HG03039 (cell line): ENCODE measurements around the gene APOM.

Source experiments
- ATAC-seq: cut with Tn5 transposase; IDR thresholded peaks from one replicate; pipeline ENCODE4 v1.9.1; 2021; ENCODE audit warnings: mild to moderate bottlenecking, moderate library complexity; ENCODE audit not compliant: unreplicated experiment

The APOM gene

DNA sequence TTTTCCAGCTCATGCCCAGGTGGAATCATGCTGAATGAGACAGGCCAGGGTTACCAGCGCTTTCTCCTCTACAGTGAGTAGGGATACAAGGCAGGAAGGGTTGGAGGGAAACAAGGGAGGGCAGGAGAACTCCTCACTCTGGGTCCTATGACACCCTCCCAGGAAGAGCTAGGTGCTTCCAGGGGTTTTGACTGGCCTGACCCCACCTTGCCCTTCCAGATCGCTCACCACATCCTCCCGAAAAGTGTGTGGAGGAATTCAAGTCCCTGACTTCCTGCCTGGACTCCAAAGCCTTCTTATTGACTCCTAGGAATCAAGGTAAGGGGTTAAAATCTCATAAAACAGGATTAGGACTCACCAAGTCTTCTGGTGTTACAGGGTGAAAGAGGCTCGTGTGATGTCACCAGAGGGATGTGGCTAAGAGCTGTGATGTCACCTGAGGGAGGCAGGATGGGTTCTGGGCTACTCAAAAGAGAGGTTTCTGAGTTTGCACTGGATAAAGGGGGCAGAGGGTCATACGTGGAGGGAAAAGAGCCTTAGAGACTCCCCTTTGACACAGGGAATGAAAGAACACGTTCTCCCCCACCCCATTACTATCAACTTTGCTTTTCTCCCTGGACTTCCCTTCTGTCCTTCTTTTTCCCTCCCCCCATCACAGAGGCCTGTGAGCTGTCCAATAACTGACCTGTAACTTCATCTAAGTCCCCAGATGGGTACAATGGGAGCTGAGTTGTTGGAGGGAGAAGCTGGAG lies 1.9 kb downstream of the APOM start:
- ATAC-seq = no peak

DNA sequence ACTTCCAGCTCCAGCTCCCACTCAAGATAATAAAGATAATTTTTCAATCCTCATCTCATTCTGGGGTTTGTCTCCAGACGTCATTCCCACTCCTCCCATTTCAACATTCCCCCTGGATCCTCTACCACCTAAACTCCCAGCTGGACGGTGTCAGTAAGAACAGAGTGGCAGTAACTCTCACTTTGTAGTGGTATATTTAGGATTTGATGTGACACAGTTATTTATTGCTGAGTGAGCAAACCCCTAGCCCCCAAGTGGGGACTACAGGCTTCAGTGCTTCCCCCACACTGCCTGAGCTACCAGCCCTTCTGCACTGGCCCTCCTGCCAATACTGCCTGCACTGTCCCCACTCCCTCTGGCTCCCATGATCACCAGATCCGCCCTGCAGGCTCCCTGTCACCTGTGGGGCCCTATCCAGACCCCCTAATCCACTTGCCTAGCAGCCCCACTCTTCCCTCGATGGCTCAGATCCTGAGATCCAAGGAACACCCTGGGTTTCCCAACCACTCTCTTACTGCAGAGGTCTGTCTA lies 2.5 kb downstream of the APOM start:
- ATAC-seq = no peak

DNA sequence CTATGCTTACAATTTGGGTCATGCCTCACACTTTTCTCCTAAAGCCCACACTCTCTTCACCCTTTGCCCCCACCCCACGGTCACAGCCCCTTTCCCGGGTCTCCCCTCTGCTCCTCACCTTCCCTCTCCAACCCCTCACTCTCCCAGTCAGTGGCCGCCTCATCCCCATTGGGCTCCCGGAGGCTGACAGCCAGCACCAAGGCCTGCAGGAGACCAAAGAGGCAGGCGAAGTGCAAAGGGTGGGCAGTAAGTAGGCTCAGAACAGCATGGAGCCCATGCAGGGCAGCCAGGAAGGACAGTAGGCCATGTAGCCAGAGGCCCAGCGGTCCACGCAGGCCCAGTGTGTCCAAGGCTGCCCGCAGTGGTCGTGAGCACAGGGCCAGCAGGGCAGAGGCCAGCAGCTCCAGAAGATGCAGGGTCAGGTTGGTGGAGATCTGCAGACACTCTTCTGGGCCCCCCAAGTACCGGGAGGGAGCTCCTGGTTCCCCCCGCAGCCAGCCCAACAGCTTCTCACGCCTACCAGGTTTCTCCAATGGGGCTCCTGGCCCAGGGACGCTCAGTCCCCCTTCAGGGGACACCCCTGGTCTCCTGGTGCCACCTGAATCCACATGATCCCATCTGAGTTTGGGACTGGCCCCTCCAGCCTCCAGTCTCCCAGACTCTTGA lies 3.4 kb downstream of the APOM start:
- ATAC-seq = no peak

DNA sequence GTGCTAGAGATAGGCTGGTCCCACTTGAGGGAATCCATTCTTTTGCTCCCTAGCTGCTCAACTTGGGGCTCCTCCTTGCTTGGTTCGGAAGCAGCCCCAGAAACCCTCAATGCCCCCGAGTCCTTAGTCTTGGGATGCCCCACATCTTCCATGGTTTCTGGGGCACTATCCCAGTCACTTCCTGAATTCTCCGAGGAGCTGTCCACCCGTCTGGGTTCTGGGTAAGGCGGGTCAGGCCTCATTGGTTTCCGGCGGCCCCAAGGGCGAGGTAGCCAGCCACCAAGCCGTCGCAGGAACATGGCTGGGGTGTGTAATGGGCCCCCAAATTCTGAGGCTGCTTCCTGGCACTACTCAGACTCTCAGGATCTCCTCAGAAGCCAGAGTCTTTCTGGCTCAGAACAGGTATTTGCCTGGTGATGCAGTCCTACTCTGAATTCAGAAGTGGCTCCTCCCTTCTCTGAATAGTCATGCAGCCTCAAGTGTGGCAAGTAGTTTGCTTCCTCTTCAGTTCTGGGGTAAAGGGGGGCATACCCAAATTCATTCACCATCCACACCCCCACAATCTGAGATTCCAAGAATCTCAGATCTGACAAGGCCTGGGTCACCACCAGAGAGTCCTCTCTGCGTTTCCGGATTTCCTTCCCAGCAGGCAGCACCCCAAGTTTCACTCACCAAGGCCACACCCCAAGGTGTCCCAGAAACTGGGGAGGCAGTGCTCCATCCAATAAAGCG lies 4.1 kb downstream of the APOM start:
- no peak for ATAC-seq

DNA sequence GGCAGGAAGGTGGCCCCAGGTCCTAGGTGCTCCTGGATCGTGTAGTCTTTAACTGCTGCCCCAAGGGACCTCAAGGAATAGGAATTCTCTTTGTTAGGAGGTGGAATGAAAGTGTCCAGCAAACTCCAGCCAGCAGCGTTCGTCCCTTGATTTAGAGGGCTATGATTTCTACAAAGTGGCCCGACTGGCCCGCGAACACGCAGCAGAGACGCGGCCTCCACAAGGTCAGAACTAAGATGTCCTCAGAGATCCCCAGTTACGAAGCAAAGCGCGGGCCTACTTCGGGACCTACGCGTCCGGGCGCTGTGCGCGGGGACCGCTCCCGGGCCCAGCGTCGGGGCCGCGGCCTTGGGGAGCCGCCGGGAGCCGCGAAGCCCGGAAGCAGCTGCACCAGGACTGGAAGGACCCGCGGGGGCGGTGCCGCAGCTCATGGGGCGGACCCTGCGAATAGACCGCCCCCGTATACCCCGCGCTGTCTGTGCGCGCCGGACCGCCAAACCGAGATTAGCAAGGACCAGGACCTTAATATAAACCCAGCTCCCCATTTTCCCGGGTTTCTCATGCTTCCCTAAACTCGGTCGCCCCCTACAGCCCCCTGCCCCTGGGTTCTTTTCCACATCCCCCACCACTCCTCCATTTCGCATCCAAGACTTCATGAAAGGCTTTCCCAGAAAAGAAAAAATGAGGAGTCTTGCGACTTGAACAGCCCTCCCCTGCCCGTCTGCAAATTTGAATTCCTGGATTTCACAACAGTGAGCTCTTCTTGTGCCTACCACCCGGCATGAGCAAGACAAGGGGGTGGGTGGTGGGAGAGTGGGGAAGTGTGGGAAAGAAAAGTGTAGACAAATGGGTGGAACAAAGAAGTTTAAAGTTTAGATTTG lies 4.9 kb downstream of the APOM start, which contains the start of gene C6orf47:
Gene C6orf47 (minus strand): TSS at position 398 of the 881 bp plus-strand sequence. CDS start 831 bp downstream, outside the sequence.
- ATAC-seq = peak; percentile 40

DNA sequence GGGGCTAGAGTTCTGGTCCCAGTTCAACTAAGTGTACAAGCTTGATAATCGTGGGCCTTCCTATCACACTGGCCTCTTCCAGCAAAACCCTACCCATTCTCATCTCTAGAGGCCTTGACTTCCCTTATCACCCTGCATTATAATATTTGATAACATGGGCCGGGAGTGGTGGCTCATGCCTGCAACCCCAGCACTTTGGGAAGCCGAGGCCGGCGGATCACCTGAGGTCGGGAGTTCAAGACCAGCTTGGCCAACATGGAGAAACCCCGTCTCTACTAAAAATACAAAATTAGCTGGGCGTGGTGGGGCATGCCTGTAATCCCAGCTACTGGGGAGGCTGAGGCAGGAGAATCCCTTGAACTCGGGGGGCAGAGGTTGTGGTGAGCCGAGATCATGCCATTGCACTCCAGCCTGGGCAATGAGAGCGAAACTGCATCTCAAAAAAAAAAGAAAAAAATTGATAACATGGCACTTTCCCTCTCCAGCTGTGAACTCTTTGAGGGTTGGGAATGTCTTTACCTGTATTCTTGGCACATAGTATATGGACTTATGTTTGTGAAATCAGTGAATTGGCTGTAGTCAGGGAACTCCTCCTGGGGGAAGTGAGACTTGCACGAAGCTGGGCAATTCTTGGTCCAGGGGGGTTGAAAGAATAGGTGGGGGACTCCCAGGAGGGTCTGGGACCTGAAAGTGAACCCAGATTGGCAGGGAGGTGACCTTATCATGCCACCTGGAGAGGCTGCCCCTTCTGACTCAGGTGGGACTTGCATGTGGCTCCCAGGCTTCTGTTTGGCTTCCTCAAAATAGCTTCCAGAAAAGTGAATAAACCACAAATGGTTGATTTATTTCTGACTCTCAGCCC lies 5.8 kb downstream of the APOM start:
- no peak for ATAC-seq

DNA sequence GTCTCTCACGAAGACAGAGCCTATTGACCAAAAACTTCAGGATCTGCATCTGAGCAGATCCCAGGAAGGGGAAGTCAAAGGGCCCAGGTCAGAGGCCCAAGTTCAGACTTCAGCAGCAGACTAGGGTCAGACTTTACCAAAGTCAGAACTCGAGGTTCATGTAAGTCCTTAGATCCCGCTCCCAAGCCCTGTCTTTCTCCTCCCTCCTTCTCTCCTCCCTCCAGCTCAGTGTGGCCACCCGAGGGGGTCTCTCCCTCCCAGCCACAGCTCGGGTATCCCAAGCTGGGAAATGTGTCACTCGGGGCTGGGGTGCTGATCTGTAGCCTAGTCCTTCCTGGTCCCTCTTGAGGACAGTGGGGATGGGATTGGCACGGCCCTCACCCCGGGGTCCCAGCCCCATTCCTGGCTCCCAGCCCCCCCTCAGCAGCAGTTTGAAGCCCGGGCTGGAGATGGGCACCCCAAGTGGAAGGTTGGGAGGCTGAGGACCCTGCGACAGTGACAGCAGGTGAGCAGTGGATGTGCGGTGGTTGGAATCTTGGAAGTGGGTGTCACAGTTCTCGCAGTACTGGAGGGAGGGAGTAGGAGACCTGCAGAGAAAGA lies 6.5 kb downstream of the APOM start:
- no peak for ATAC-seq

DNA sequence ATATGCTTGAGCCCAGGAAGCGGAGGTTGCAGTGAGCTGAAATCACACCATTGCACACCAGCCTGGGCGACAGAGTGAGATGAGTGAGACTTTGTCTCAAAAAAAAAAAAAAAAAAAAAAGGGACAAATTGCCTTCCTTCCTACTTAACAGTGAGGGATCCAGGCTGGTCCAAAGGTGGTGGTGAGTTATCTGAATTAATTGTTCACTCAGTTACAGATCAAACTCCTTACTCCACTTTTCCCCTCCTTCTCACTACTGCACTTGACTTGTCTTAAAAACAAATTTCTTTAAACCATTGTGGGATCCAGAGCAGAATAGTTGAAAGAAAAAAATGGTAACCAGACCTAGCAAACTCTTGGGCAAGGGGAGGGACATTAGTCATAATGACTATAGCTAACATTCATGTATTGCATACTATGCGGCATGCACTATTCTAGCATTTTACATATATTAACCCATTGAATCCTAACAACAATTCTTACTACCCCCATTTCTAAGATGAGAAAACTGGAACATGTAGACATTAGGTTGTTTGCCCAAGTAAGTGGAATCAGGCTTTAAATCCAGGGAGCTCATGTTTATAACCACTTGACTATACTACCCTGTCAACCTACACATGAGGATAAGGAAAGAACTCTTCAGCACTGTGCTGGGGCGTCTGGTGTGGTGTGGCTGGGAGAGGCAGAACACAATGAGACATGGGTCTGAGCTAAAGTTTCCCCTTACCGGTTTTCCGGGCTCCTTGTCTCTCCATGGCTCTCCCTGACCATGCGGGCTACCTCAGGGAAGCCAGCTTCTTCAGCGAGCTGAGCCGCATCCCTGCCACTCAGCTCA lies 7.6 kb downstream of the APOM start:
- ATAC-seq = no peak

DNA sequence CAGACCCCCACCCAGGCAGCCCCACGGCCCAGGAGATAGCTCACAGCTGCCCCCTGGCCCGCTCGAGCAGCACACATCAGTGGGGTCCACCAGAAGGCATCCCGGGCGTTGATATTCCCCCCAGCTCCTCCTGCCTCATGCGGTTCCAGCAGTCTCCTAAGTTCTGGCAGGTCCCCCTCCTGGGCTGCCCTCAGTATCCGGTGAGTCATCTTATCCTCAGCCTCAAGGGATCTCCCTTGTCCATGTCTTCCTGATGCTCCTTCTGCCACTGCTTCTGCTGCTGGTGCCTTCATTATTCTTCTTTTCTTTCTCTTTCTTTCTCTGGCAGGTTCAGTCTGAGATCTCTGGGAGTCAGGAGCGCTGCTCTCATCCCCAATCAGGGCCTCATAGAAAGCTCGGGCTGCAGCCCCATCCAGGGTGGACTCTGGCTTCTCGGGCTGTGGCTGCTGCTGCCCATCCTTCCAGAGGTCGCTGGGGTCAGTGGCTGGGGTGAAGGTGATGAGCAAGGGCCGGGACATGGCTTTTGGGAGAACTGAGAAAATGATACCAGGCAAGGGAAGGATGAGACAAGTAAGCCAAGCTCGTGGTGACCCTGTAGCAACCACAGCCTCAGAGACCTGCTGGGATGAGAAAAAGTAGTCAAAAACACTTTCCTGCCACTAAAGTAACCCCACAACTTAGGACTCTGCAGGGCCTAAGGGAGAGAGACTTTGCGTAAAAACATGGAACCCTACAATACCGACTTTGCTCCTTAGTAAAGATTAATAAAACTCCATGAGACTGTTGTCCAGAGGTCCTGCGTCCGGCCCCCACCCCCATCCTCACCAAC lies 8.5 kb downstream of the APOM start:
- ATAC-seq = no peak

DNA sequence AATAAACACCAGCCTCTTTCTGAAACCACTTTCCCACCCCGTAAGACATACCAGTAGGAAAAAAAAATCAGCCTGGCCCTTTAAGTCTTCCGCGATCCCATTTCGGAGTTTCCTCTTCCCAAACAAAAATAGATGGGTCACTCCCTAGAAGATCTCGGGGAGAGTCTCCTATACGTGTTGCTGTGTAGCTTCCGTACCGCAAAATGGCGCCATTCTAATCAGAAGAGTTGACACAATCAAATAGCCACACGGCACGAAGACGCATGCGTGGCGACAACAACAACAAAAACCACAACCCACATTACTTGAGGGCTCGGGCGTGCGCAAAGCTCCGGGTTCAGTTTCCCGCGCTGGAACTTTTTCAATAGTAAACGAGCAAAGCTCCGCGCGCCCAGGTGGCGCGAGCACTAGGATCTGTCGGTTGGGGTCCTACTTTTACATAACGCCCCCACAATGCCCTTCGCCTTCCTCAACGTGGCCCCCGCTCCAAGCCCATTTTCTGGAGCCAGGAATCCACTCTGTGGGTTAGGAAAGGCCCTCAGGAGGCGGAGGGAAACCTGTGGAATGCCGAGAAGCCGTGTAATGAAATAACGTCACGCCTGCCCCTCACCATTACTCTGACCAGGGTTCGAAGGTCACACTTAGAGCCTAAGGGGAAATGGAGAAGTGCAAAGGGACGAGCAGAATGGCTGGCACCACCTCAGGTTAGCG lies 9.3 kb downstream of the APOM start, which contains the start of gene GPANK1:
Gene GPANK1 (minus strand): TSS at position 208 of the 711 bp plus-strand sequence. CDS start 519 bp downstream, outside the sequence.
- ATAC-seq = no peak

DNA sequence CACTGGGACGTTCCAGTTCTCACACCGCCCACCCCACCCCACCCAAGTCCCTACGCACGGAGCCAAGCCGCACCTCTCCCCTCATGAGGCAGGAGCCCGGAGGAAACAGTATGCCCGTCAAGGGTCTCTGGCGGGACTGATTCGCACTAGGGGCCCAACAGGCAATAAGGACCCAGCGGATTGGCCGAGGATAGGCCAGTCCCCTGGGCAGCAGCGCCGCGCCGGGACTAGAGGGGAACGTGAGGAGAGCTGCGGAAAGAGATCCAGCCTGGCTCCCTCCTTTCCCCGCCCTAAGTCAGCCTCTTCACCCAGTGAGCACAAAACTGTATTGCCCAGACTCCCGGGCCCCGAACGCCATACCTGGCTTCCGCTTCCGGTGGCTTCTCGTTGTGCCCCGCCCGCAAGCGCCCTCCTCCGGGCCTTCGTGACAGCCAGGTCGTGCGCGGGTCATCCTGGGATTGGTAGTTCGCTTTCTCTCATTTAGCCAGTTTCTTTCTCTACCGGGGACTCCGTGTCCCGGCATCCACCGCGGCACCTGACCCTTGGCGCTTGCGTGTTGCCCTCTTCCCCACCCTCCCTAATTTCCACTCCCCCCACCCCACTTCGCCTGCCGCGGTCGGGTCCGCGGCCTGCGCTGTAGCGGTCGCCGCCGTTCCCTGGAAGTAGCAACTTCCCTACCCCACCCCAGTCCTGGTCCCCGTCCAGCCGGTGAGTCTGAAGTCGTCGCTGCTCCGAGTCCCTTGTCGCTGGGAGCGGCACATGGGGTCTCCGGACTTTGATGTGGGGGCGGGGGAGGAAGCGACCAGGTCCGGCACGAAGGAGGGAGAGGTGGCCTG lies 10.0 kb downstream of the APOM start, which contains the start of gene CSNK2B:
Gene CSNK2B (plus strand): TSS at position 580 of the 836 bp plus-strand sequence. CDS start 752 bp downstream, outside the sequence.
- peak; percentile 69 for ATAC-seq

DNA sequence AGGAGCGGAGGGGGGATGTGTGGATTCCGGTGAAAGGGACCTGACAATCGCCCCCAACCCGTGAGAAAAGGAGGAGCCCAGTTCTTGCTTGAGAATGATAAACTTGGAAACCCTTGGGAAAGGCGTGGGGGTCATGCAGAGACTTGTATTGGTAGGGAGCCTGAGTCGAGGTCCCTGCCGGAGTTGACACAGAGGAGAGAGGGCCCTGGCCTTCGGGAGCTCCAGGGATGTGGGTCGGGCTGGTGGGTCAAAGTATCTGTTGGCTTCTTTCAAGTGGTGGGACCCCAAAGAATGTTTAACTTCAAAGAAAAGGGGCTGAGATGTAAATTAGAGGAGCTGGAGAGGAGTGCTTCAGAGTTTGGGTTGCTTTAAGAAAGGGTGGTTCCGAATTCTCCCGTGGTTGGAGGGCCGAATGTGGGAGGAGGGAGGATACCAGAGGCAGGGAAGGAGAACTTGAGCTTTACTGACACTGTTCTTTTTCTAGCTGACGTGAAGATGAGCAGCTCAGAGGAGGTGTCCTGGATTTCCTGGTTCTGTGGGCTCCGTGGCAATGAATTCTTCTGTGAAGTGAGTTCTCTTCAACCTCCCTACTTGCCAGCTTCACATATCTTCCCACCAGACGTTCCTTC lies 10.8 kb downstream of the APOM start:
- no peak for ATAC-seq

DNA sequence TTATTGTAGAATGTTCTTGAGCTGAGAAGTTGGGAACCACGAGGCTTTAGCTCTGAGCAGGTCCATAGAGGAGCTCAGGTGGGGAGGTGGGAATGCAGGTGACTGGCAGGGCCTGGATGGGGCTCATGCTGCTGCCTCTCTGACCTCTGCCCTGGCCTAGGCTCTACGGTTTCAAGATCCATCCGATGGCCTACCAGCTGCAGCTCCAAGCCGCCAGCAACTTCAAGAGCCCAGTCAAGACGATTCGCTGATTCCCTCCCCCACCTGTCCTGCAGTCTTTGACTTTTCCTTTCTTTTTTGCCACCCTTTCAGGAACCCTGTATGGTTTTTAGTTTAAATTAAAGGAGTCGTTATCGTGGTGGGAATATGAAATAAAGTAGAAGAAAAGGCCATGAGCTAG lies 14.0 kb downstream of the APOM start, which contains the start of gene LY6G5B:
Gene LY6G5B (plus strand): TSS at position 301 of the 400 bp plus-strand sequence. CDS start 975 bp downstream, outside the sequence.
- ATAC-seq = no peak

DNA sequence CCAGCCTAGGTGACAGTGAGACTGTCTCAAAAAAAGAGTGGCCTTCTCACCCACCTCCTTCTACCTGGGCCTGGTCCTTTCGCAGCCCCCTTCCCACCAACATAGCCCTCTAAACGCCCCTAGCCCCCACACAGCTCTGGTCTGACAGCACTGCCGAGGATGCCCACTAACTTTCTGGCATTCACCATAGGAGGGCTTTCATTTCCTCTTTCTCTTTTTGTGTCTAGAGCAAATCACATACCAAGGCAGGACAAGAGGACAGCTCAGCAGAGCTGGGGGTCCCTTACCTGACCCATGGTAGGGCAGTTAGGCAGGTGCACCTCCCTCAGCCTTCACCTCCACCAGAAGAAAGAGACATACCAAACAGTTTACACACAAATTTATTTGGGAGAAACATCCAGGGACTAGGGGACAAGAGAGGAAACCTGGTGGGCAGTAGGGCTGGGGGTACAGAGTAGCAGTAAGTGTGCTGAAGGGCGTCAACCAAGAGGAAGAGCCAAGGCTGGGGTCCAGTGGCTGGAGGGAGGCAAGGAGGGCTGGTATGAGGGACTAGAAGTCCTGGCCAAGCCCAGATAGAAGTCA lies 20.7 kb downstream of the APOM start:
- ATAC-seq = no peak

DNA sequence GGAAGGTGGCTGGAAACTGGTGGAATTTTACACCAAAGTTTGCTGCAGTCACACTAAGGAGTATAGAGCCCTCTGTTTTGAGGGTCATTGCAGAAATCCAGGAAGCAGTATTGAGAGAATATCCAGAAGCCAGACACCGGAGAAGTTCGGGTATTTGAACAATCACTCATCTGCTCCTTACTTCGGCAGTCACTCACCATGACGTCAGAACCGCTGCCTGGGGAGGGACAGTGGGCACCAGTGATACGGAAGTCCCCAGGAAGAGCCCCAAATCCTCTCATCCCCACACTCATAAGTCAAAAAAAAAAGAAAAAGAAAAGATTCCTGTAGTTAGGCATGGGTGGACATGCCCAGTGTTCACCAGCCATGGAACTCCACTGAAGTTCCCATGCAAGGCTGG lies 21.2 kb downstream of the APOM start:
- no peak for ATAC-seq
